Activated naive CD8-positive, alpha-beta T cell treated with anti-CD3 and anti-CD28 coated beads, Interleukin-2, amount 10 ng/mL, durations not matched to agents 7 days and 5 days (primary cell): ENCODE data around the gene AGAP3. TPM values are rescaled to one million over a fixed set of nuclear protein-coding genes. Genes with fewer than 3 reads are reported as not detected.
A peak's percentile ranks its signal among the peaks of the same experiment; 100 is the strongest.
"Not testable (repeated sequence)": the region's sequence is repeated elsewhere in the genome, so short reads cannot be mapped to it uniquely, and the experiment has no call there.

Source experiments
- ATAC-seq: fragments of 150-1000 bp; cut with Tn5 transposase; one replicate; pipeline ENCODE4 v1.10.0; 2021; ENCODE audit warnings: low read depth, moderate library complexity
- POLR2A ChIA-PET: fragments of 350-600 bp; sonication (Branson Sonifier 250); formaldehyde crosslinking; loops from one replicate; lab custom pipeline; 2021; ENCODE audit warnings: antibody characterized with exemption; lab: Charles Lee
- DNase-seq: peaks from one replicate; pipeline ENCODE4 v3.0.0; 2021
- H3K27ac Mint-ChIP-seq: one replicate; pipeline ENCODE4 v1.8.0; 2022; ENCODE audit warnings: mild to moderate bottlenecking, mixed read lengths
- H3K27me3 Mint-ChIP-seq: one replicate; pipeline ENCODE4 v1.8.0; 2022; ENCODE audit warnings: mild to moderate bottlenecking, moderate library complexity, mixed read lengths
- H3K36me3 Mint-ChIP-seq: one replicate; pipeline ENCODE4 v1.8.0; 2021; ENCODE audit warnings: mild to moderate bottlenecking, mixed read lengths
- H3K4me1 Mint-ChIP-seq: one replicate; pipeline ENCODE4 v1.8.0; 2021; ENCODE audit warnings: mixed read lengths
- H3K4me3 Mint-ChIP-seq: one replicate; pipeline ENCODE4 v1.8.0; 2022; ENCODE audit warnings: mild to moderate bottlenecking, moderate library complexity, mixed read lengths
- H3K9me3 Mint-ChIP-seq: one replicate; pipeline ENCODE4 v1.8.0; 2021; ENCODE audit warnings: mixed read lengths
- total RNA-seq, 2 experiments: library from RNA; stranded (reverse); gene quantifications; one replicate each; pipeline ENCODE4 v1.2.3, GENCODE V29; 2021

Gene AGAP3
- total RNA-seq = 10 to 100 TPM; 31.7 to 32.7 TPM

GRCh38 chr7:151085691-151086620 lies at the start of gene AGAP3:
TSS of gene AGAP3 (plus strand) at chr7:151086475. CDS start at chr7:151086742, 267 bp downstream.
- POLR2A ChIA-PET = interaction anchor here (0.7 to 1.5 kb wide), 3 partner anchors 26 to 77 kb away, joined by 3 to 5 read pairs (median 3); partner anchors contain the start of gene SLC4A2

GRCh38 chr7:151038951-151039849 lies 47.1 kb upstream of the AGAP3 start:
- no peak overlapping the region for H3K4me3 Mint-ChIP-seq

More at GRCh38 chr7:151085691-151086620, at the start of gene AGAP3:
- H3K4me1 Mint-ChIP-seq = peaks cover 23% of the 10 kb centered on the region
- H3K27ac Mint-ChIP-seq = peak within 1 kb of the TSS; percentile 80
- DNase-seq = peak; percentile 68
- ATAC-seq = peak; percentile 17
- peaks cover 4% of the 10 kb centered on the region for H3K36me3 Mint-ChIP-seq
- peaks cover 19% of the 10 kb centered on the region for H3K27me3 Mint-ChIP-seq
- H3K4me3 Mint-ChIP-seq = peak within 1 kb of the TSS; percentile 88
- H3K9me3 Mint-ChIP-seq = no peaks in the 10 kb centered on the region

GRCh38 chr7:151039850-151040548 lies 46.3 kb upstream of the AGAP3 start:
- POLR2A ChIA-PET = interaction anchor here (0.6 to 1.0 kb wide), 2 partner anchors 11 to 48 kb away, joined by 3 read pairs; no protein-coding TSS in a partner anchor
- H3K9me3 Mint-ChIP-seq = no peaks in the 10 kb centered on the region
- no peak for ATAC-seq
- no peak overlapping the region for H3K27ac Mint-ChIP-seq
- DNase-seq = no peak
- H3K27me3 Mint-ChIP-seq = no peaks in the 10 kb centered on the region
- H3K4me1 Mint-ChIP-seq = peaks cover 4% of the 10 kb centered on the region
- peaks cover 2% of the 10 kb centered on the region for H3K36me3 Mint-ChIP-seq
- no peak overlapping the region for H3K4me3 Mint-ChIP-seq

More at GRCh38 chr7:151038951-151039849, 47.1 kb upstream of the AGAP3 start:
- no peaks in the 10 kb centered on the region for H3K9me3 Mint-ChIP-seq
- no peak for DNase-seq
- H3K36me3 Mint-ChIP-seq = peaks cover 2% of the 10 kb centered on the region
- peak overlapping the region; percentile 58 for H3K27ac Mint-ChIP-seq
- H3K27me3 Mint-ChIP-seq = no peaks in the 10 kb centered on the region
- POLR2A ChIA-PET = interaction anchor here (1.0 to 3.1 kb wide), 2 partner anchors 11 to 12 kb away, joined by 3 to 11 read pairs; partner anchors contain the start of gene ABCB8
- peaks cover 4% of the 10 kb centered on the region for H3K4me1 Mint-ChIP-seq
- ATAC-seq = peak; percentile 52

- POLR2A ChIA-PET = no interaction called here
- DNase-seq = no peak
- peaks cover 2% of the 10 kb centered on the region for H3K36me3 Mint-ChIP-seq
- H3K27me3 Mint-ChIP-seq = no peaks in the 10 kb centered on the region
- no peak for ATAC-seq
- H3K27ac Mint-ChIP-seq = no peak overlapping the region
- peaks cover 4% of the 10 kb centered on the region for H3K4me1 Mint-ChIP-seq
- H3K9me3 Mint-ChIP-seq = no peaks in the 10 kb centered on the region
- H3K4me3 Mint-ChIP-seq = no peak overlapping the region
Measured at GRCh38 chr7:151040616-151041375, 45.5 kb upstream of the AGAP3 start.

GRCh38 chr7:151043449-151043848 lies 42.8 kb upstream of the AGAP3 start:
- H3K36me3 Mint-ChIP-seq, H3K9me3 Mint-ChIP-seq, H3K27me3 Mint-ChIP-seq, DNase-seq, H3K4me1 Mint-ChIP-seq, ATAC-seq, H3K4me3 Mint-ChIP-seq, H3K27ac Mint-ChIP-seq, POLR2A ChIA-PET: not testable (repeated sequence)

GRCh38 chr7:151043959-151044358 lies 42.3 kb upstream of the AGAP3 start:
- H3K4me1 Mint-ChIP-seq = peaks cover 4% of the 10 kb centered on the region
- ATAC-seq (no peak), DNase-seq (no peak)
- POLR2A ChIA-PET = no interaction called here
- H3K4me3 Mint-ChIP-seq = no peak overlapping the region
- H3K36me3 Mint-ChIP-seq = peaks cover 2% of the 10 kb centered on the region
- no peaks in the 10 kb centered on the region for H3K9me3 Mint-ChIP-seq
- H3K27ac Mint-ChIP-seq = no peak overlapping the region
- H3K27me3 Mint-ChIP-seq = no peaks in the 10 kb centered on the region

GRCh38 chr7:151045262-151045661 lies 41.0 kb upstream of the AGAP3 start:
- POLR2A ChIA-PET = interaction anchor here (1.2 kb wide), 1 partner anchor 17 kb away, joined by 3 read pairs; the partner anchor contains the start of gene ABCB8
- no peak overlapping the region for H3K27ac Mint-ChIP-seq

GRCh38 chr7:151045967-151046366 lies 40.3 kb upstream of the AGAP3 start:
- DNase-seq (no peak), ATAC-seq (no peak)
- no peaks in the 10 kb centered on the region for H3K9me3 Mint-ChIP-seq
- H3K27ac Mint-ChIP-seq = no peak overlapping the region
- H3K4me1 Mint-ChIP-seq = peaks cover 3% of the 10 kb centered on the region
- POLR2A ChIA-PET = interaction anchor here (0.8 to 1.2 kb wide), 2 partner anchors 12 to 17 kb away, joined by 3 read pairs; partner anchors contain the start of gene ABCB8
- H3K27me3 Mint-ChIP-seq = peaks cover 9% of the 10 kb centered on the region
- no peaks in the 10 kb centered on the region for H3K36me3 Mint-ChIP-seq
- no peak overlapping the region for H3K4me3 Mint-ChIP-seq

More at GRCh38 chr7:151045262-151045661, 41.0 kb upstream of the AGAP3 start:
- ATAC-seq (no peak), DNase-seq (no peak)
- H3K9me3 Mint-ChIP-seq = no peaks in the 10 kb centered on the region
- H3K27me3 Mint-ChIP-seq = peaks cover 5% of the 10 kb centered on the region
- no peaks in the 10 kb centered on the region for H3K36me3 Mint-ChIP-seq
- H3K4me1 Mint-ChIP-seq = peaks cover 3% of the 10 kb centered on the region
- H3K4me3 Mint-ChIP-seq = no peak overlapping the region

- Mint-ChIP-seq H3K36me3 (no peaks in the 10 kb centered on the region), H3K27ac (no peak overlapping the region), H3K9me3 (no peaks in the 10 kb centered on the region), H3K4me3 (no peak overlapping the region), H3K4me1 (peaks cover 4% of the 10 kb centered on the region), H3K27me3 (peaks cover 12% of the 10 kb centered on the region)
- ATAC-seq (no peak), DNase-seq (no peak)
- POLR2A ChIA-PET = interaction anchor here (0.8 to 1.0 kb wide), 2 partner anchors 13 to 19 kb away, joined by 3 read pairs; partner anchors contain the start of gene ABCB8
Measured at GRCh38 chr7:151046603-151047573, 39.4 kb upstream of the AGAP3 start.

GRCh38 chr7:151047976-151048815 lies 38.1 kb upstream of the AGAP3 start, which contains the start of gene ASIC3:
TSS of gene ASIC3 (plus strand) at chr7:151048531. CDS start at chr7:151048886, 355 bp downstream.
- H3K36me3 Mint-ChIP-seq = peaks cover 4% of the 10 kb centered on the region

More at GRCh38 chr7:151047976-151048815, 38.1 kb upstream of the AGAP3 start, which contains the start of gene ASIC3:
- Mint-ChIP-seq H3K27ac (no peak within 1 kb of the TSS), H3K27me3 (peaks cover 13% of the 10 kb centered on the region), H3K9me3 (no peaks in the 10 kb centered on the region), H3K4me1 (peaks cover 12% of the 10 kb centered on the region), H3K4me3 (no peak within 1 kb of the TSS)
- DNase-seq = no peak
- POLR2A ChIA-PET = no interaction called here
- no peak for ATAC-seq
